Neural crest cell (in vitro differentiated cells): ENCODE measurements around the gene AKR1C2. TPM values are rescaled to one million over a fixed set of nuclear protein-coding genes. Genes with fewer than 3 reads are reported as not detected.
"Not testable (repeated sequence)": the region's sequence is repeated elsewhere in the genome, so short reads cannot be mapped to it uniquely, and the experiment has no call there.

Experiments used
- DNase-seq: peaks from one replicate; pipeline ENCODE4 v3.0.0; 2021; ENCODE audit warnings: low read depth, mixed read lengths, low spot score
- H3K27ac Mint-ChIP-seq: one replicate; pipeline ENCODE4 v1.8.0; 2021; ENCODE audit warnings: mild to moderate bottlenecking, mixed read lengths; ENCODE audit not compliant: unreplicated experiment
- H3K27me3 Mint-ChIP-seq: 2 replicates; pipeline ENCODE4 v1.8.0; 2021; ENCODE audit warnings: low read depth, mild to moderate bottlenecking, mixed read lengths
- H3K36me3 Mint-ChIP-seq: 2 replicates; pipeline ENCODE4 v1.8.0; 2021; ENCODE audit warnings: low read depth, mild to moderate bottlenecking, mixed read lengths
- H3K4me1 Mint-ChIP-seq: 2 replicates; pipeline ENCODE4 v1.8.0; 2021; ENCODE audit warnings: mixed read lengths
- H3K4me3 Mint-ChIP-seq: one replicate; pipeline ENCODE4 v1.8.0; 2021; ENCODE audit warnings: mild to moderate bottlenecking, mixed read lengths
- H3K9me3 Mint-ChIP-seq: 2 replicates; pipeline ENCODE4 v1.8.0; 2021; ENCODE audit warnings: mixed read lengths
- CTCF ChIP-seq: fragments of 200-600 bp; sonication (generic); conservative IDR thresholded peaks from 2 replicates; pipeline ENCODE4 v1.5.0; 2021; ENCODE audit warnings: antibody characterized with exemption, mild to moderate bottlenecking
- total RNA-seq: library from RNA; stranded (reverse); gene quantifications from 2 replicates; pipeline ENCODE4 v1.2.1, GENCODE V29; 2021

Gene AKR1C2
- total RNA-seq, 1 donor from 2014 or later = 3.9 TPM

GRCh38 chr10:4962876-4963814 is 40.5 kb downstream of the AKR1C2 start, which contains the start of gene AKR1C1:
AKR1C1 (plus strand) TSS chr10:4963415; CDS start chr10:4963445, 30 bp downstream.
- Mint-ChIP-seq H3K4me3 (peak within 1 kb of the TSS; percentile 73), H3K27ac (peak within 1 kb of the TSS; percentile 93)
- not testable (repeated sequence) for DNase-seq, H3K4me1 Mint-ChIP-seq, H3K36me3 Mint-ChIP-seq, H3K27me3 Mint-ChIP-seq, H3K9me3 Mint-ChIP-seq

- H3K27me3 Mint-ChIP-seq, H3K9me3 Mint-ChIP-seq, H3K4me3 Mint-ChIP-seq, H3K36me3 Mint-ChIP-seq, H3K27ac Mint-ChIP-seq, H3K4me1 Mint-ChIP-seq, DNase-seq: not testable (repeated sequence)
Measured at GRCh38 chr10:4962308-4962707, 41.3 kb downstream of the AKR1C2 start.

DNA sequence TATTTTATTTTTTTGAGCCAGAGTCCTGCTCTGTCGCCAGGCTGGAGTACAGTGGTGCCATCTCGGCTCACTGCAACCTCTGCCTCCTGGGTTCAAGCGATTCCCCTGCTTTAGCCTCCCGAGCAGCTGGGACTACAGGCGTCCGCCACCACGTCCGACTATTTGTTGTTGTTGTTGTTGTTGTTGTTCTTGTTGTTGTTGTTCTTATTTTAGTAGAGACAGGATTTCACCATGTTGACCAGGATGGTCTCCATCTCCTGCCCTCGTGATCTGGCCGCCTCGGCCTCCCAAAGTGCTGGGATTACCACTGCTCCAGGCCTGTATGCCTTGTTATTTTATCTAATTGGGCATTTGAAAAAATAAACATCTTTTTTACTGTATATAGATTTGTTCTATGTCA is 42.1 kb downstream of the AKR1C2 start:
- not testable (repeated sequence) for H3K9me3 Mint-ChIP-seq, H3K4me1 Mint-ChIP-seq, H3K36me3 Mint-ChIP-seq, DNase-seq, H3K4me3 Mint-ChIP-seq, H3K27ac Mint-ChIP-seq, H3K27me3 Mint-ChIP-seq

GRCh38 chr10:4956955-4957645 is 46.6 kb downstream of the AKR1C2 start:
- not testable (repeated sequence) for H3K9me3 Mint-ChIP-seq, H3K27ac Mint-ChIP-seq, H3K36me3 Mint-ChIP-seq, H3K27me3 Mint-ChIP-seq, H3K4me3 Mint-ChIP-seq, DNase-seq, H3K4me1 Mint-ChIP-seq

GRCh38 chr10:4956088-4956487 is 47.6 kb downstream of the AKR1C2 start:
- not testable (repeated sequence) for H3K27me3 Mint-ChIP-seq, H3K4me3 Mint-ChIP-seq, DNase-seq, H3K9me3 Mint-ChIP-seq, H3K27ac Mint-ChIP-seq, H3K36me3 Mint-ChIP-seq
- H3K4me1 Mint-ChIP-seq = peaks cover 11% of the 10 kb centered on the region

- no peak overlapping the region for H3K4me3 Mint-ChIP-seq
- no peak for TF ChIP-seq CTCF
Measured at GRCh38 chr10:4953405-4953804, 50.3 kb downstream of the AKR1C2 start.

DNA sequence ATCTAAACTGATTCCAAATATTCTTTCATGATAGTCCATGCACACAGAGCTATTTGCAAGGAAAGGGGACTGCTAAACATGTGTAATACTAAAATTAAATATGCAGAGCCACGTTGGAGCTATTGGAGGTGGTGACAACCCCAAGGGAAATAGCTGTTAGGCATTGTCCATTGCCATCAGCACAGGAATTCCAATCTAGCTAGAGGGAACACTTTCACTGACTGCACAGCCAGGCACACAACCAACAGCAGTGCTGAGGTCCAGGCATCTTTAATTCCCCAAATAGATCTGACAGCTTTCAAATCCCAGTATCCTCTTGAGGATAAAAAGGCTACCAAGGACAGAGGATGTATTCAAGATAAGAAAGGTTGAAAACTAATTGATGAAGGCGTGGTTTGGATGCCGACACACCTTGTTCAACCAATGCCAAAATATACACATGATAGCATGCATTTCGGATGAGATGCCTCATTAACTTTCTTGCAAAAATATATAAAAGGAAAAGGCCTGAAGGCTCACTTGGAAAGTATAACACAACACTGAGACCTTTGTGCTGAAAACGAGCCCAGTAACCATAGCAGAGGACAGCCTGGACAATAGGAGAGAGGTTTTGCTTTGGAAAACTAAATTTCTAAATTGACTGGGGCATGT is 52.0 kb downstream of the AKR1C2 start:
- H3K36me3 Mint-ChIP-seq, H3K27ac Mint-ChIP-seq, H3K27me3 Mint-ChIP-seq, H3K9me3 Mint-ChIP-seq, H3K4me3 Mint-ChIP-seq, DNase-seq: not testable (repeated sequence)
- H3K4me1 Mint-ChIP-seq = peaks cover 11% of the 10 kb centered on the region

More at GRCh38 chr10:4953405-4953804, 50.3 kb downstream of the AKR1C2 start:
- peaks cover 11% of the 10 kb centered on the region for H3K4me1 Mint-ChIP-seq
- H3K27me3 Mint-ChIP-seq = no peaks in the 10 kb centered on the region
- H3K27ac Mint-ChIP-seq = no peak overlapping the region
- DNase-seq = no peak
- H3K36me3 Mint-ChIP-seq = no peaks in the 10 kb centered on the region
- peaks cover 5% of the 10 kb centered on the region for H3K9me3 Mint-ChIP-seq
